K562 (cell line): ENCODE measurements around the gene GGNBP2. TPM values are rescaled to one million over a fixed set of nuclear protein-coding genes. Genes with fewer than 3 reads are reported as not detected.

ENCODE experiments used
- ATAC-seq: fragments of 200-7000 bp; cut with Tn5 transposase; 3 replicates; pipeline ENCODE4 v1.9.1; 2020; ENCODE audit warnings: moderate library complexity
- BruUV-seq: library from RNA; stranded (reverse); fragments of 400-500 nt; replicated peaks from 2 replicates; lab custom pipeline; 2021; lab: Mats Ljungman, UMichigan
- CTCF ChIA-PET: fragments of 300-600 bp; formaldehyde crosslinking; extraction: SDS; loops from one replicate; lab custom pipeline; 2021; ENCODE audit warnings: low intra/inter-chr PET ratio; lab: Yijun Ruan, JAX
- POLR2A ChIA-PET: fragments of 300-600, 350-650 bp; sonication (Branson Sonifier 250); formaldehyde crosslinking; extraction: SDS; loops from one replicate; lab custom pipeline; 2021; ENCODE audit warnings: antibody characterized with exemption, inconsistent platforms; lab: Yijun Ruan, JAX
- DNase-seq, 4 experiments: peaks; one replicate each; pipeline versions ENCODE4 v3.0.0 to v3.0.0-alpha.2; 2011 to 2018; ENCODE audit warnings: low spot score in 3 of 4, mixed read lengths in 3 of 4; ENCODE audit errors: extremely low read depth in 1 of 4
- FAIRE-seq: peaks from 2 replicates; lab custom pipeline; 2011; peaks lifted over from hg19 to GRCh38; lab: Jason Lieb, UNC
- H2AFZ ChIP-seq: 2 replicates; pipeline ENCODE4 v1.6.0; 2011; ENCODE audit warnings: low read depth, low read length, control low read depth, inconsistent platforms
- H3K27ac ChIP-seq: fragments of 200-600 bp; 3 replicates; pipeline ENCODE4 v1.8.0; 2011; ENCODE audit warnings: low read depth, mild to moderate bottlenecking, control low read depth, inconsistent platforms, low read length, moderate library complexity, mixed read lengths; ENCODE audit errors: extremely low read depth
- H3K27me3 ChIP-seq, 2 experiments: fragments of 300-600 bp in 1 of 2; 2 replicates in 1 of 2; 3 replicates in 1 of 2; pipeline versions ENCODE4 v1.6.0 to v1.8.0; 2011; ENCODE audit warnings: inconsistent platforms in 2 of 2, low read length in 2 of 2, mild to moderate bottlenecking in 1 of 2, mixed read lengths in 1 of 2, moderate library complexity in 1 of 2; ENCODE audit not compliant: control insufficient read depth in 2 of 2, insufficient read depth in 2 of 2
- H3K36me3 ChIP-seq: fragments of 300-600 bp; 3 replicates; pipeline ENCODE4 v1.8.0; 2011; ENCODE audit warnings: mild to moderate bottlenecking, low read length, inconsistent platforms; ENCODE audit not compliant: control insufficient read depth, insufficient read depth
- H3K4me1 ChIP-seq, 2 experiments: fragments of 200-600 bp in 1 of 2; replicated peaks in 1 of 2; 2 replicates in 1 of 2; 3 replicates in 1 of 2; pipeline versions ENCODE4 v1.5.1 to v1.8.0; 2011; ENCODE audit warnings: inconsistent platforms in 2 of 2, low read length in 2 of 2, mild to moderate bottlenecking in 1 of 2, mixed read lengths in 1 of 2, moderate library complexity in 1 of 2; ENCODE audit not compliant: control insufficient read depth in 2 of 2, insufficient read depth in 2 of 2
- H3K4me2 ChIP-seq: 2 replicates; pipeline ENCODE4 v1.6.1; 2011; ENCODE audit warnings: low read length, control low read depth, inconsistent platforms, mixed read lengths; ENCODE audit not compliant: insufficient read depth
- H3K4me3 ChIP-seq: fragments of 200-600 bp; sonication (generic), shearing (Covaris generic); 2 replicates; pipeline ENCODE4 v1.5.1; 2016; ENCODE audit warnings: control low read depth, inconsistent platforms
- H3K79me2 ChIP-seq: fragments of 200-600 bp; 3 replicates; pipeline ENCODE4 v1.8.0; 2011; ENCODE audit warnings: low read length, inconsistent platforms; ENCODE audit not compliant: control insufficient read depth, insufficient read depth
- H3K9ac ChIP-seq, 2 experiments: 2 replicates each; pipeline versions ENCODE4 v1.6.0 to v1.6.1; 2011; ENCODE audit warnings: low read depth in 2 of 2, low read length in 2 of 2, control low read depth in 1 of 2, inconsistent platforms in 1 of 2, mild to moderate bottlenecking in 1 of 2, mixed read lengths in 1 of 2; ENCODE audit not compliant: insufficient read depth in 1 of 2
- H3K9me1 ChIP-seq: one replicate; pipeline ENCODE4 v1.6.0; 2011; ENCODE audit warnings: inconsistent platforms, mild to moderate bottlenecking, low read length, moderate library complexity; ENCODE audit not compliant: control insufficient read depth, insufficient read depth
- H3K9me3 ChIP-seq: replicated peaks from 2 replicates; pipeline ENCODE4 v1.5.1; 2011; ENCODE audit warnings: low read depth, low read length, inconsistent platforms; ENCODE audit not compliant: control insufficient read depth, insufficient read depth
- H4K20me1 ChIP-seq: replicated peaks from 2 replicates; pipeline ENCODE4 v1.6.1; 2011; ENCODE audit warnings: low read length, inconsistent platforms, mixed read lengths; ENCODE audit not compliant: control insufficient read depth, insufficient read depth
- AFF4 ChIP-seq: sonication (generic); formaldehyde crosslinking; IDR thresholded peaks from 2 replicates; pipeline ENCODE4 v1.8.0; 2023; ENCODE audit warnings: mild to moderate bottlenecking, missing genetic modification reagents
- FOXJ3 ChIP-seq: sonication (generic); formaldehyde crosslinking; IDR thresholded peaks from 2 replicates; pipeline ENCODE4 v1.4.0; 2020; ENCODE audit warnings: mild to moderate bottlenecking, missing genetic modification reagents
- GTF2F1 ChIP-seq: IDR thresholded peaks from 2 replicates; pipeline ENCODE4 v1.6.1; 2011; ENCODE audit warnings: low read depth, low read length, improper control_type of control experiment
- HLTF ChIP-seq: fragments of 450-650 bp; IDR thresholded peaks from 2 replicates; pipeline ENCODE4 v1.6.1; 2016
- IFI16 ChIP-seq: fragments of 250-450 bp; sonication (Bioruptor Pico); IDR thresholded peaks from 2 replicates; pipeline ENCODE4 v2.1.2; 2022; ENCODE audit warnings: mild to moderate bottlenecking, inconsistent platforms
- MAZ ChIP-seq, 2 experiments: fragments of 450-650 bp in 1 of 2; sonication (generic) in 1 of 2; formaldehyde crosslinking; IDR thresholded peaks in 1 of 2; conservative IDR thresholded peaks in 1 of 2; 2 replicates each; pipeline versions ENCODE4 v1.4.0 to v1.5.0; 2020; ENCODE audit warnings: mild to moderate bottlenecking in 1 of 2, missing genetic modification reagents in 1 of 2
- NCOA4 ChIP-seq: fragments of 450-650 bp; IDR thresholded peaks from 2 replicates; pipeline ENCODE4 v1.6.1; 2018; ENCODE audit warnings: mild to moderate bottlenecking; ENCODE audit not compliant: partially characterized antibody
- PHF8 ChIP-seq: fragments of 200-600 bp; sonication (generic); IDR thresholded peaks from 2 replicates; pipeline ENCODE4 v1.6.1; 2012; ENCODE audit warnings: mixed run types, mild to moderate bottlenecking, inconsistent platforms, low read length, moderate library complexity, borderline replicate concordance
- RAD21 ChIP-seq, 2 experiments: fragments of 250-450 bp in 1 of 2; fragments of 450-650 bp in 1 of 2; sonication (Bioruptor Pico) in 1 of 2; formaldehyde crosslinking in 1 of 2; IDR thresholded peaks in 1 of 2; conservative IDR thresholded peaks in 1 of 2; 2 replicates each; pipeline versions ENCODE4 v1.4.0 to v1.8.0; 2020 to 2022; ENCODE audit warnings: mild to moderate bottlenecking in 2 of 2, moderate library complexity in 1 of 2
- SIN3A ChIP-seq, 2 experiments: fragments of 150-350 bp in 1 of 2; IDR thresholded peaks; 2 replicates each; pipeline ENCODE4 v1.6.1; 2011 to 2016; ENCODE audit warnings: borderline replicate concordance in 2 of 2, low read depth in 2 of 2, low read length in 2 of 2, mild to moderate bottlenecking in 2 of 2, moderate library complexity in 2 of 2; ENCODE audit not compliant: control insufficient read depth in 1 of 2
- TFE3 ChIP-seq: fragments of 450-650 bp; formaldehyde crosslinking; IDR thresholded peaks from 2 replicates; pipeline ENCODE4 v1.4.0; 2020; ENCODE audit warnings: mild to moderate bottlenecking, mixed read lengths
- TRIM24 ChIP-seq, 2 experiments: fragments of 450-650 bp; IDR thresholded peaks; 2 replicates each; pipeline ENCODE4 v1.6.1; 2016
- ZBTB1 ChIP-seq: sonication (generic); formaldehyde crosslinking; IDR thresholded peaks from 2 replicates; pipeline ENCODE4 v1.8.1; 2023; ENCODE audit warnings: missing genetic modification reagents, low read depth, mild to moderate bottlenecking, borderline replicate concordance
- ZFP36 ChIP-seq: fragments of 150-350 bp; IDR thresholded peaks from 2 replicates; pipeline ENCODE4 v1.6.1; 2018; ENCODE audit warnings: low read length, low read depth; ENCODE audit not compliant: partially characterized antibody
- ZNF511 ChIP-seq: sonication (generic); formaldehyde crosslinking; IDR thresholded peaks from 2 replicates; pipeline ENCODE4 v1.8.0; 2022; ENCODE audit warnings: mild to moderate bottlenecking, missing genetic modification reagents
- WGBS: fragments of 100-300 bp; shearing (Covaris generic); methylation state at CpG from one replicate; pipeline ENCODE4 v1.1.6; 2016; ENCODE audit warnings: low coverage, mixed read lengths; ENCODE audit not compliant: insufficient coverage; ENCODE audit errors: missing lambda C conversion rate; 5-methylcytosine and 5-hydroxymethylcytosine counted together
- in situ Hi-C: fragments of 300-500 bp; cut with MboI; formaldehyde crosslinking; loops from 4 replicates; pipeline ENCODE4 v1.15.0; 2018; ENCODE audit warnings: inconsistent platforms, mixed read lengths
- intact Hi-C: fragments of 100-400 bp; cut with micrococcal nuclease; formaldehyde crosslinking; loops from 2 replicates; pipeline ENCODE4 v1.14.2; 2022
- polyA plus RNA-seq, 8 experiments: library from polyadenylated mRNA; depleted of rRNA in 4 of 8; stranded (reverse) in 5 of 8; unstranded in 3 of 8; fragments of >200 nt; fragmentation: Nextera tagmentation in 2 of 8; fragmentation: Illumina TruSeq in 1 of 8; extraction: Ambion mirVana in 2 of 8; extraction: Trizol in 1 of 8; gene quantifications; 2 replicates each; pipeline versions ENCODE4 v1.2.1 to v1.2.3, GENCODE V29; 2011 to 2014; ENCODE audit warnings: inconsistent platforms in 1 of 8, missing spikeins in 1 of 8
- total RNA-seq, 7 experiments: library from RNA; depleted of rRNA in 6 of 7; stranded (reverse); fragments of >200 nt in 6 of 7; fragmentation: Illumina TruSeq in 2 of 7; extraction: Trizol in 2 of 7; gene quantifications; 2 replicates each; pipeline versions ENCODE4 v1.2.1 to v1.2.3, GENCODE V29; 2011 to 2021; ENCODE audit warnings: low replicate concordance in 1 of 7

Gene GGNBP2
- total and polyA plus RNA-seq, 9 of the 15 experiments (the other 6 are each of a cell fraction or from before 2014, with no cell fraction given) = 35.7 to 96.6 (median 64.1) TPM

GRCh38 chr17:36608794-36609497 lies 64.2 kb downstream of the GGNBP2 start:
- intact Hi-C loops = no loop called here
- no peak overlapping the region for H3K4me3 ChIP-seq
- in situ Hi-C loops = no loop called here
- peak; percentile 88 for ATAC-seq
- no peaks in the 10 kb centered on the region for H3K9me3 ChIP-seq
- H3K79me2 ChIP-seq = peaks cover 27% of the 10 kb centered on the region
- peak overlapping the region; percentile 45; the same call in 1 of the 2 replicates for H3K4me2 ChIP-seq
- ChIA-PET CTCF (interaction anchor here (0.6 to 1.7 kb wide), 2 partner anchors 17 to 71 kb away, joined by 4 to 10 read pairs; no protein-coding TSS in a partner anchor), POLR2A (interaction anchor here (0.7 kb wide), 1 partner anchor 9 kb away, joined by 4 read pairs; no protein-coding TSS in a partner anchor)
- H2AFZ ChIP-seq = peak overlapping the region; percentile 29; the same call in 1 of the 2 replicates
- peaks cover 28% of the 10 kb centered on the region for H3K36me3 ChIP-seq
- no peaks in the 10 kb centered on the region for H3K27me3 ChIP-seq
- no TSS peak for BruUV-seq
- H3K4me1 ChIP-seq = peaks cover 32 to 42% of the 10 kb centered on the region in 2 experiments; a peak in 4 of 5 replicates
- peak overlapping the region in 1 of 2 experiments; percentile 62; a peak in 2 of 4 replicates for H3K9ac ChIP-seq
- WGBS = 31% methylated on average over 20 of the region's 24 CpGs
- DNase-seq = peak; percentile 72 to 89 (median 74)
- no peak for FAIRE-seq
- no peak overlapping the region for H3K27ac ChIP-seq
- peaks cover 3% of the 10 kb centered on the region; the same call in 1 of the 2 replicates for H4K20me1 ChIP-seq
- H3K9me1 ChIP-seq = no peaks in the 10 kb centered on the region
- TF ChIP-seq RAD21 (CRISPR knock-in tag; conservative IDR thresholded peaks at IDR 0.05 in 1 of 2, IDR thresholded peaks at IDR 0.05 in 1 of 2) (peak; percentile 35 to 71), ZBTB1 (0 out of 2 replicates have a peak, but pooled peaks have one; percentile 11), TRIM24 (IDR thresholded peaks at IDR 0.05) (no peak), MAZ (CRISPR knock-in tag; conservative IDR thresholded peaks at IDR 0.05 in 1 of 2, IDR thresholded peaks at IDR 0.05 in 1 of 2) (no peak), GTF2F1 (0 out of 2 replicates have a peak, but pooled peaks have one; percentile 8), IFI16 (no peak), PHF8 (no peak), FOXJ3 (CRISPR knock-in tag) (no peak), HLTF (no peak), SIN3A (IDR thresholded peaks at IDR 0.05; ENCODE audit: borderline replicate concordance in 2 of 2, control insufficient read depth in 1 of 2, low read depth in 2 of 2, low read length in 2 of 2) (no peak), ZNF511 (no peak), AFF4 (CRISPR knock-in tag) (no peak), TFE3 (CRISPR knock-in tag) (no peak), ZFP36 (no peak), NCOA4 (no peak)
